Mucosa of descending colon (tissue), 3 donors: Measurements from ENCODE around the gene TIMM13. TPM values are rescaled to one million over a fixed set of nuclear protein-coding genes. Genes with fewer than 3 reads are reported as not detected.

Experiments used
- ATAC-seq: fragments of 200-7000 bp; cut with Tn5 transposase; one replicate; pipeline ENCODE4 v1.9.1; 2020; ENCODE audit warnings: mild to moderate bottlenecking, moderate library complexity
- DNase-seq, 3 donors: peaks; one replicate each; pipeline ENCODE4 v3.0.0-alpha.2; 2020
- H3K36me3 ChIP-seq: fragments of 200-600 bp; one replicate; pipeline ENCODE4 v1.8.0; 2021; ENCODE audit warnings: low read depth, mild to moderate bottlenecking
- H3K4me1 ChIP-seq: fragments of 200-600 bp; one replicate; pipeline ENCODE4 v1.8.0; 2021; ENCODE audit warnings: low read depth, mild to moderate bottlenecking
- H3K4me3 ChIP-seq: fragments of 200-600 bp; one replicate; pipeline ENCODE4 v1.8.0; 2021; ENCODE audit warnings: mild to moderate bottlenecking
- H3K9me3 ChIP-seq: fragments of 200-600 bp; one replicate; pipeline ENCODE4 v1.8.0; 2021; ENCODE audit warnings: mild to moderate bottlenecking
- intact Hi-C, 2 donors: fragments of 100-400 bp; cut with DNase I in 1 of 2; cut with micrococcal nuclease in 1 of 2; formaldehyde crosslinking; loops; one replicate each; pipeline versions ENCODE4 v1.11.0 to v1.11.1; 2022; cut with DNase I, micrococcal nuclease
- total RNA-seq, 3 donors: library from RNA; stranded (reverse); fragmentation: NEBNext Ultra II Directional in 2 of 3; extraction: Animal tissue kit (Norgen Biotek cat#: 25700) in 2 of 3; gene quantifications; one replicate each; pipeline versions ENCODE4 v1.2.1 to v1.2.4, GENCODE V29; 2021 to 2023
- TF ChIP-seq, protein P1 (sequence below): fragments of 200-600 bp; IDR thresholded peaks from one replicate; pipeline ENCODE4 v1.8.0; 2022; ENCODE audit warnings: antibody characterized with exemption, mild to moderate bottlenecking
- donor health status: DM: no; HTN: no; CAD: no; lungs with moderate emphysema.
- donor health status: DM: no; HTN: no; CAD: no.
- donor health status: DM: no; HTN: yes; CAD: no.

TIMM13 gene
- total RNA-seq, 3 donors from 2014 or later = 75.4 to 130 (median 104) TPM

DNA sequence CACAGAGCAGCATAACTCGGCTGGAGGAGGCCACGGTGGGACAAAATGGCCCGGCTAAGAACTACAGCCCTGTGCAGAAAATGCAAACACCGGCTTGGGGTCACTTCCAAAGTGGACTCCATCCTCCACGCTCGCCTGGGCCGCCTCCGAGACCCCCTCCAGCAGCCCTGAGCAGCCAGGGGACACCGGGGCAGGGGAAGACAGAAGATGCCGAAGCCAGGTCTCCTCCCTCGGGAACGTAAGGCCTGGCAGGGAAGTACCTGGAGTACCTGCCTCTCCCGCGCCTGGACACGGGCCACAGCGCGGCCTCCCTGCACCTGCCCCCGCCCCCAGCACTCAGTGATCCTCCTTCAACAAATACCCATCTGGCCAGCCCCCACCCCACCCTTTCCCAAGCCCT lies 24.4 kb upstream of the TIMM13 start:
- DNase-seq (no peak), ATAC-seq (no peak)
- TF ChIP-seq, protein P1, sequence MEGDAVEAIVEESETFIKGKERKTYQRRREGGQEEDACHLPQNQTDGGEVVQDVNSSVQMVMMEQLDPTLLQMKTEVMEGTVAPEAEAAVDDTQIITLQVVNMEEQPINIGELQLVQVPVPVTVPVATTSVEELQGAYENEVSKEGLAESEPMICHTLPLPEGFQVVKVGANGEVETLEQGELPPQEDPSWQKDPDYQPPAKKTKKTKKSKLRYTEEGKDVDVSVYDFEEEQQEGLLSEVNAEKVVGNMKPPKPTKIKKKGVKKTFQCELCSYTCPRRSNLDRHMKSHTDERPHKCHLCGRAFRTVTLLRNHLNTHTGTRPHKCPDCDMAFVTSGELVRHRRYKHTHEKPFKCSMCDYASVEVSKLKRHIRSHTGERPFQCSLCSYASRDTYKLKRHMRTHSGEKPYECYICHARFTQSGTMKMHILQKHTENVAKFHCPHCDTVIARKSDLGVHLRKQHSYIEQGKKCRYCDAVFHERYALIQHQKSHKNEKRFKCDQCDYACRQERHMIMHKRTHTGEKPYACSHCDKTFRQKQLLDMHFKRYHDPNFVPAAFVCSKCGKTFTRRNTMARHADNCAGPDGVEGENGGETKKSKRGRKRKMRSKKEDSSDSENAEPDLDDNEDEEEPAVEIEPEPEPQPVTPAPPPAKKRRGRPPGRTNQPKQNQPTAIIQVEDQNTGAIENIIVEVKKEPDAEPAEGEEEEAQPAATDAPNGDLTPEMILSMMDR = no peak
- Histone ChIP-seq H3K4me3 (no peak overlapping the region), H3K4me1 (peaks cover 7% of the 10 kb centered on the region), H3K36me3 (no peaks in the 10 kb centered on the region), H3K9me3 (no peaks in the 10 kb centered on the region)
- intact Hi-C loops = no loop called here

DNA sequence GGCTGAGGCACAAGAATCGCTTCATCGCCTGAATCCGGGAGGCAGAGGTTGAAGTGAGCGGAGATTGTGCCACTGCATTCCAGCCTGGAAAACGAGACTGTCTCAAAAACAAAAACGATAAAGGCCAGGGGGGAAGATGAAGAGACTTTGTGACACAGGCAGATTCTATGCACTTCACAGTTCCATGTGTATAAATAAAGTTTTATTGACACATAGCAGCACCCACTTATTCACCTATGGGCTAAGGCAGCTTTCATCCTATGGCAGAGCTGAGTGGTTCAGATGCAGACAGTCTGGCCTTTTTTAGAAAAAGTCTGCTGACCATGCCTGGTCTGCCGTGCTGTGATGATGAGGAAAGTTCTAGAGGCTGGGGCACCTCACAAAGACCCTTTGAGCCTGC lies 23.8 kb upstream of the TIMM13 start:
- Histone ChIP-seq H3K36me3 (no peaks in the 10 kb centered on the region), H3K4me3 (no peak overlapping the region), H3K4me1 (peaks cover 7% of the 10 kb centered on the region), H3K9me3 (no peaks in the 10 kb centered on the region)
- TF ChIP-seq, protein P1 = no peak
- intact Hi-C loops = no loop called here
- DNase-seq (no peak), ATAC-seq (no peak)

DNA sequence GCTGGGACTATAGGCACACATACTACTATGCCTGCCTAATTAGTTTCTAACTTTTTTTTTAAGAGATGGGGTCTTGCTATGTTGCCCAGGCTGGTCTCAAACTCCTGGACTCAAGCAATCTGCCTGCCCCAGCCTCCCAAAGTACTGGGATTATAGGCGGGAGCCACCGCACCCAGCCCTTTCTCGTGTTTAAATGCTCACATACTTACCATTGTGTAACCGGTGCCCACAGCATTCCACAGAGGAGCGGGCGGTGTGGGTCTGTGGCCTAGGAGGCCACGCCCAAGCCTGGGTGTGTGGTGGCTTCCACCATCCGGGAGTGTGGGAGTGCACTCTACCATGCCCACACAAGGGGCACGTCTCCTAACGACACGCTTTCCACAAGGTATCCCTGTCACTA lies 21.6 kb upstream of the TIMM13 start:
- H3K9me3 ChIP-seq = no peaks in the 10 kb centered on the region
- no peaks in the 10 kb centered on the region for H3K4me1 ChIP-seq
- no peak for DNase-seq
- no peak for ATAC-seq
- H3K36me3 ChIP-seq = no peaks in the 10 kb centered on the region
- intact Hi-C loops = no loop called here
- TF ChIP-seq, protein P1 = no peak
- no peak overlapping the region for H3K4me3 ChIP-seq

DNA sequence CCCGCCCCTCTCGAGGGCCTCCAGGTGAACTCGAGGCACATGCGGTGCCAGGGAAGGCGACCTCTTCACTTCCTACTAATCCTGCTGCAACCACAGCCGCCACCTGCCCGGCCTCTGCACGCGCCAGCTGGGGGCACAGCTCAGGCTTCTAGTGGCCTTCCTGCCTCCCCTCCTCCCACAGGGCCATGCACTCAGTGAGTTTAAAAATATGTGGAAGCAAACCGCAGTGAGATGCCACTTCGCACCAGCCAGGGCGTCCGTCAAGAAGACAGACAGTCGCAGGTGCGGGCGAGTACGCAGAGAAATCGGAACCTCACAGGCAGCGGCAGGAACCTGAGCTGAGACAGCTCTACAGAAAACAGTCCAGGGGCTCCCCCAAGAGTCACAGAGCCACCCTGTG lies 19.0 kb upstream of the TIMM13 start:
- no peak overlapping the region for H3K4me3 ChIP-seq
- intact Hi-C loops = no loop called here
- DNase-seq (no peak), ATAC-seq (no peak)
- no peaks in the 10 kb centered on the region for H3K4me1 ChIP-seq
- TF ChIP-seq, protein P1 = no peak
- no peaks in the 10 kb centered on the region for H3K9me3 ChIP-seq
- H3K36me3 ChIP-seq = no peaks in the 10 kb centered on the region

DNA sequence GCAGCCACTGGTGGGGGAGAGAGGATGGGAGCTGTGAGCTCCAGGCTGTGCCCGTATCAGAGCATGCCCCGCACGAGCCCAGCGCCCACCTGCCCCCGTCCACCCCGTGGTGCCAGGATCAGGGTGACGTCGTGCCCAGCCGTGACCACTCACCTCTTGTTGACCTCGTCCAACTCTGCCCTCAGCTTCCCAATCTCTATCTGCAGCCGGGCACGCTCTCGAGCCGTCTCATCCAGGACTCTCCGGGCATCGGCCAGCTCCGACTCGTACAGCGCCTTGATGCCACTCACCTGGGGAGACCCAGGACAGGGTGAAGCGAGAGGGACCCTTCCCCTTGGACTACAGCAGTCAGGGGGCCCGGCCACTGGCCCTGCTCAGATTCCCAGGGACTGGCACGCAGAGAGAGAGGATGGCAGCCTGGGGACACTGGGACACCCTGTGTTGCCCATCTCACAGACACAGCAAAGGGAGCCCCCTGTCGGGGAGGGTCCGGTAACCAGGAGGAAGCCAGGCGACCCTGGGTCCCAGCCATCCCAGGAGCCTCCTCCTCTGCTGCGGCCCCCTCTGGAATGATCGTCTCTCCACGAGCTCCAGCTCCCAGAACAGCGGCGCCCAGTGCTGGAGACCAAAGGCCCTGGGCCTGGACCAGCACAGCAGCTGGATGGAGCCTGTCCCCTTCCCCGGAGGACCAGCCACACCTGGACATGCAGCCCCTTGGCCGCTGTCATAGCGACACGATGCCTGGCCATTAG lies 17.0 kb upstream of the TIMM13 start:
- Histone ChIP-seq H3K4me3 (no peak overlapping the region), H3K9me3 (no peaks in the 10 kb centered on the region), H3K4me1 (no peaks in the 10 kb centered on the region), H3K36me3 (no peaks in the 10 kb centered on the region)
- intact Hi-C loops = no loop called here
- ATAC-seq = no peak
- TF ChIP-seq, protein P1 = no peak
- no peak for DNase-seq

DNA sequence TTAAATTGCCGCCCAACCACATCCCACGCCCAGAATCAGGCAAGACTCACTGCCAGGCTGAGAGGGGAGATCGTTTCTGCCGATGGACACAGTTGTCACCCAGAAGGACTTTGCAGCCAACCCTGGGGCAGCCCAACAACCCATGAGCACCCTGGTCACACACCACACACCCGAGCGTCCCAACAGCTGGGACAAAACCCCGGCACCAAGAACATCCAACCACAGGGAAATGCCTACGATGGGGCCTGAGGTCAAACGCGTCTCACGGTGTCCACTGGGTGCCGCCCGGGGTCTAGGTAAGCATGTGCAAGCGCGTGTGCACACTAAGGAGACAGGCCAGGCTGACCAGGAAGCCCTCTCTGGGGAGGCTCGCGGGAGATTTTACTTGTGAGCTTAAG lies 16.4 kb upstream of the TIMM13 start:
- no peaks in the 10 kb centered on the region for H3K4me1 ChIP-seq
- no peak overlapping the region for H3K4me3 ChIP-seq
- TF ChIP-seq, protein P1 = no peak
- ATAC-seq (no peak), DNase-seq (no peak)
- intact Hi-C loops = no loop called here
- no peaks in the 10 kb centered on the region for H3K36me3 ChIP-seq
- no peaks in the 10 kb centered on the region for H3K9me3 ChIP-seq
